Endometrial microvascular endothelial cells (primary cell): ENCODE results near the gene APOA1. TPM values are rescaled to one million over a fixed set of nuclear protein-coding genes. Genes with fewer than 3 reads are reported as not detected.

Experiments used
- in situ Hi-C: cut with HindIII; loops from 2 replicates; pipeline ENCODE4 v1.10.0; 2017; ENCODE audit warnings: low sequenced_read_pairs, low pct_unique_long_range_greater_than_20kb; ENCODE audit errors: inconsistent ontology term
- total RNA-seq: library from RNA; depleted of rRNA; stranded (reverse); fragments of >200 nt; gene quantifications from one replicate; pipeline ENCODE4 v1.2.3, GENCODE V29; 2015; ENCODE audit errors: inconsistent ontology term

The APOA1 gene
- total RNA-seq = not detected

- in situ Hi-C loops = no loop called here
Measured at GRCh38 chr11:116837231-116838091, at the start of gene APOA1. APOA1 (minus strand) TSS chr11:116837622; CDS start chr11:116837387, 235 bp downstream.

GRCh38 chr11:116885951-116886655, 48.7 kb upstream of the APOA1 start:
- in situ Hi-C loops = no loop called here

- in situ Hi-C loops = no loop called here
Measured at GRCh38 chr11:116882386-116882785, 45.0 kb upstream of the APOA1 start.

- in situ Hi-C loops = no loop called here
Measured at GRCh38 chr11:116881143-116881542, 43.7 kb upstream of the APOA1 start.

DNA sequence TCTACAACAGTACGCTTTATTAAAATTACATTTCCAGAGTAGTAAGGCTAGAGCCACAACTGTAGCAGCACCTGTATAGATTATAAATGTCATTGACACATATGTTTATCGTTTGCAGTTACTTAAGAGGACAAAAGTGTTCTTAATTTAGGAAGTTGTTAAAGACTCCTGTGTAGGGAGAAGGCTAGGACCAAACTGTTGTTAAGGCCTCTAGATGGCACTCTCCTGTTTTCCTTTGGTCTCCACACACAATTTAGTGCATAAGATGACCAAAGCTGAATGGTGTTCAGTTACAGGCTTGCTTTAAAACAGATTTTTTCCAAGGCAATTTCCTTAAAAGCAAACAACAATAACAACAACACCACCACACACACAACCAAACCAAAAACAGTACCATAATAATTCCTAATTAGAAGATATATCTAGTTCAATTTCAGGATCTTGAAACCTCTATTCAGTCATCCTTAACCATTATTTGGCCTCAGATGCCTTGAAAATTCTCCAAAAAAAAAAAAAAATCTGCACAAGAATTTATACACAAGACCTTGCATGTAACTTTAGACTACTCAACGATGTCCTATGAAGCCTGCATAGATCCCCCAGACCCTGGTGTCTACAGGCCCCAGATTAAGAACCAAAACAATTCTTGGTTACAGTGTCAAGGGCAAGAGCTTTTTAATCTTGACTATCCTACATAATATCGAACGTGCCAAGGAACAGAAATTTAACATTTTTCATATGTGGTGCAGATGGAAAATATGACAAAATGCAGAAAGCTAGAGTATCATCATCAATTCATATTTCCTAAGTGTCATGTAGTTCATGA, 42.6 kb upstream of the APOA1 start:
- in situ Hi-C loops = no loop called here

DNA sequence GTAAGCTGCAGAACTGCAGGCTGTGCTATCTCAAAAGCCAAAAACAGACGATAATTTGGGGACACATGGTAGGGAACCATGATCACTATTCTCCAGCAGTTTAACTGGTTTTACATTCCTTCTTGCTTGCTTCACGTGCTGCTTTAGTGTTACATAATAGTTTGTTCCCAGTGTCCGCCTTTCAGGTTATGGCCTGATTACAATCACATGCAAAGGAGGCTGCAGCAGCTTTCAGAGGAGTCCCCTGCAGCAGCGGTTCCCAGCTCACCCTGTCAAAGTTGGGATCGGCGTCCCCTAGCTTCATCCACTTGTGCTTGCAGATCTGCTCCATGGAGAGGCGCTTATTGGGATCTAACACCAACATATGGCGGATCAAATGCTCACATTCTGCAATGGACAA, 39.2 kb upstream of the APOA1 start:
- in situ Hi-C loops = no loop called here

DNA sequence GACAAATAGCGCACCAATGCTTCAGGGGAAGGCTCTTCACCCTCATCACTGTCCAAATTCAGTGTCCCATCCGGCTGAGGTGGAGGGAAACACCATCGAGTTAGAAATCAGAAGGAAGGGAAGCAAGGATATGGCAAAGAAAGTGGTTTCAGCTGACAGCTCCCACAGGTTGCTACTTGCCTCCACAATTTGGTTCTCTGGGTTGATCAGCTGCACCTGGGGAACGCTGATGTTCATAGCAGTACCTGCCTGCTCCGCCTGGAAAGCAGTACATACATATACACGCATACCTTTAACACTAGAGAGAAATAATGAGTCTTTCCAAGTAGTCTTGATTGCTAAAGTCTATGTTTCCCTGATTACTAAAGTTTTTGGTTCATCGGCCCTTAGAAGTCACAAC, 37.8 kb upstream of the APOA1 start:
- in situ Hi-C loops = no loop called here

DNA sequence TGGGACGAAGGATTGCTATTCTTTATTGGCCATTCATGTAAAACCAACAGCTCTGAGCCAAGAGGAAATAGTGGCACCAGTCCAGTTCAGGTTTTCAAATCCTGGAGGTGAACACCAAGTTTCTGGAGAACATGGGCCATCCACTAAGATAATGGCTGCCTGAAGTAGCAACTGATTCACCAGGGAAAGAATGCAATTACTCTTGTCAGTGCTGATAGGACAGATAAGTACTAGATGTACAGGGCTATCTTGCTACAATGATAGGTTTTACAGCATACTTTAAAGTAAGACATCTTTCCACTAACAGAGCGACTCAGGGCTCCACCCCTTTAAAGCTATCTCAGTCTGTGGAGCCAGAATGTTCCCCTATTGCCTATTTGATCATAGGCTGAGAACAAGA, 36.8 kb upstream of the APOA1 start:
- in situ Hi-C loops = no loop called here

- in situ Hi-C loops = no loop called here
Measured at GRCh38 chr11:116873381-116873780, 36.0 kb upstream of the APOA1 start.

- in situ Hi-C loops = no loop called here
Measured at GRCh38 chr11:116871248-116871647, 33.8 kb upstream of the APOA1 start.

DNA sequence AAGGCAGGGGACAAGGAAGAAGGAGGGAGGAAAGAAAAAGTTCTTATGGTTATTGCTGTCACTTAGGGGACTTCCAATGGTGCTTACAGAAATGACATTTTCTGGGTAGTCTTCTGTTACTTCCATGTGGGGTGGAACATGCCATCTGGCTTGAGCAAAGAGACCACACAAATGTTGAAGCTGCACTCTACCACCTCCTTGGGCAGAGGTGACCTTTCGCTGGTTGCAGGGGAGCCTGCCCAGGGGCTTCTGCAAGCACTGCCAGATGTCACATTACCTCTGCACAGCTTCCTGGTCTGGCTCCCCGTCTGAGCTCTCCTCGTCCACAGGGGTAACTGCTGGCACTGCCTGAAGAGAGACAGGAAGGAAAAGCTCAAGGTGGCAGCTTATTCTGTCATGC, 32.6 kb upstream of the APOA1 start:
- in situ Hi-C loops = no loop called here

- in situ Hi-C loops = no loop called here
Measured at GRCh38 chr11:116869610-116870009, 32.2 kb upstream of the APOA1 start.

DNA sequence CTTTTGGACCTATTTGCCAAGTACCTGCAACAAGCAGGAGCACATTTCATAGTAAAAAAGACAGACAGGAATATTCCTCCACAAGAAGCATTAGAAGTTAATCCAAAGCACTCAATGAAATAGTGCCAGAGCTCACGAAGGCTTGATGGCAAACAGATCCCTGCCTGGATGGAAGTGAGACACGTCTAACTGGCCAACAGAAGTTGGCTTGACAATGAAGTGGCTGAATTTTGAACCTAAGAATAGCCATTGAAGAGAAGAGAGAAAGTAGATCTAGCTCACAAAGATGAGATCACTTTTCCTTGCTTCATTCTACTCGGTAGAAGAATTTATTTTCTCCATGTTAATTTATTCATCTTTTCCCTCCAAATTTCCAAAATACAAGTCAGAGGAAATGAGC, 30.6 kb upstream of the APOA1 start:
- in situ Hi-C loops = no loop called here

- in situ Hi-C loops = no loop called here
Measured at GRCh38 chr11:116867619-116868018, 30.2 kb upstream of the APOA1 start.

DNA sequence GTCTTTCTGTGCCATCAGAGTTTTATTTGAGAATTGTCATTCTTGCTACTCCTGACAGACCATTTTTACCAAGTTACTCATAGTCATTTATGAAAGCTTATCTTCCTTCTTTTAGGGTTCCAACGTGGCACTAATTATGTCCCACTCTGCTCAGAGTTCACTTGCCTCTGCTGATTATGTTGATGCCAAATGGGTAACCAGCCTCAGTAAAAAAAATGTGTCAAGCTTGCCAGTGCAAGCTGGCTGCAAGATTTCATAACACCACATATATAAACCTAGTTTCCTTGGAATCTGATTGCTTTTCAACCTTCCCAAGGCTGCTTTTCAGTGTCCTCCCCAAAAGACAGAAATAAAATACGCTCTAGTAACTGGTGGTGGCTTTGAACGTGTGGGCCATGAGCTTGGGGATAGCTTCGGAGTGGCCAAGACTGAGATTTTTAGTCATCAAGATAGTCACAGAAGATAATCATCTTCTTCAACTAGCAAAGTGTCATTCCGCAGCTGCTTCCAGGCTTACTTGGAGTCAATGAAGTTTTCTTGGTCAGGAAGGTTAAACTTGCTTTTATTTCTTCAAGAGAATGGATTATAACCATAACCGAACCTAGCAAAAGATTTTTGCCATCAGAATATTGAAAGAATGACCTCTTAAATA, 29.5 kb upstream of the APOA1 start:
- in situ Hi-C loops = no loop called here

- in situ Hi-C loops = no loop called here
Measured at GRCh38 chr11:116865696-116866095, 28.3 kb upstream of the APOA1 start.

DNA sequence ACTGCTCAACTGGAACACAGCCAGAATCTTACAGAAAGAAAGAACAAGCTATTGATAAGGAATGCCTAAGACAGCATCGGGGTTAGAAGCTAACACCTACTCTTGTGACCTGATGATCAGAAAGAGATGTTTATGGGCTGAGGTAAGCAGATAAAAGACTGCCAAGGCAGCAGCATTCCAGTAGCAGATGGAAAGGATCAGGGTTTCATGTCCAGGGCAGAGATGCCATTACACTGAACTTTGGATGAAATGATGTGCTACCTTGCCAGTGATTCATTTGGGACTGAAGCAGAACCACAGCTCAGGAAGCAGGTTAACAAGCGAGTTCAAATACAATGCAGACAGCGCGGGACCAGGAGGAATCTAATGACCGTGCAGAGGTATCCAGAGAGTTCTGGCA, 27.1 kb upstream of the APOA1 start:
- in situ Hi-C loops = no loop called here

- in situ Hi-C loops = no loop called here
Measured at GRCh38 chr11:116862951-116863350, 25.5 kb upstream of the APOA1 start.

- in situ Hi-C loops = no loop called here
Measured at GRCh38 chr11:116862185-116862584, 24.8 kb upstream of the APOA1 start.
